Measurements from ENCODE around the gene UBA3.

UBA3 gene

DNA sequence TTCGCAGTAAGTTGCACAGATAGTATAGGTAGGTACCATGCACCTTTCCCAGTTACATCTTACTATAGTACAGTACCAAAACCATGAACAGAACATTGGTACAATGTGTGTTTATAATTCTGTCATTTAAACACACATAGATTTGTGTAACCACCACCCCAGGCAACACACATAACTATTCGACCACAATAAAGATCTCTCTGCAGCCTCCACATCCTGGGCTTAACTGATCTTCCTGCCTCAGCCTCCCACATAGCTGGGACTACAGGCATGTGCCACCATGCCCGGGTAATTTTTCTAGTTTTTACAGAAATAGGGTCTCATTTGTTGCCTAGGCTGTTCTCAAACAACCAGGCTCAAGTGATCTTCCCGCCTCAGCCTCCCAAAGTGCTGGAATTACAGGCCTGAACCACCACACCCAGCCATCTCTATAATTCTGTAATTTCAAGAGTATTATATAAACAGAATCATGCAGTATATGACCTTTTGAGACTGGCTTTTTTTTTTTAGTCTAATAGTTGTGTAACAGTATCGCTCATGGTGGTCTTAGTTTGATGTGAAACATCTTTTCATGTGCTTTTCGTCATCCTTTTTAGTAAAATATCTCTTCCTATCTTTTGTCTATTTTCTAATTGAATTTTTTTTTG is 14.7 kb downstream of the UBA3 start:
- DNase-seq, result no peak

DNA sequence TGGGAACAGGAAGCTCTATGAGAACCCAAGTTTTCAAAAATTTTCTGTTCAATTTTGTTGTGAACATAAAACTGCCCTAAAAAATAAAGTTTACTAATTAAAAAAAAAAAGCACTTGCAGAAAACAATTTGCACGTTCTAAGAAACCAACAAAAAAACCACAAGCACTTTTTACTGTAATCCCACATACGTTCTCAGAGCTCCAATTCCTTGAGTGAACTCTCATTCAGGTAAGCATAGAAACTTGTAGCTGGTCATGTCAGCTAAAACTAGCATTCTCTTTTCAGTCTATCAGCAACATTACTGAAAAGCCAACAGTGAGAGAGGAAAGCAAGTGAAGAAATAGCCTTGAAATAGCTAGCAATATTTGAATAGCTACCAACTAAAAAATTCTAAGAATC is 16.5 kb downstream of the UBA3 start:
- DNase-seq, result no peak

DNA sequence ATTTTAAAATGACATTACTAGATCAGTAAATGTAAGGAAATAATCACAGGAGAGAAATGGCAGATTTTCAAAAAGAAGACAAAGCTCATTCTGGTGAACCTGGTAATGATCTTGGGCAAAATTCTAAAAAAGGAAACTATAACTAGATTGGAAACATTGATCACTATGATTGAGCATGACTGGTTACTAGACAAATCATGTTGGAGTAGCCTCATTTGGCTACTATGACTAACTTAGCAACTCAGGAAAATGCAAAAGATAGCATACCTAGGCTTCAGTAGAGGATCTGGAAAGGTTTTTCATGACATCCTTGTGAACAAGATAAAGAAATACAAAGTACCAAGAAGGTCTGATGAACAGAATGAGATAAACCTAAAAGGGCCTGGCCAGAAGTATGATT is 20.5 kb downstream of the UBA3 start:
- no peak for DNase-seq

DNA sequence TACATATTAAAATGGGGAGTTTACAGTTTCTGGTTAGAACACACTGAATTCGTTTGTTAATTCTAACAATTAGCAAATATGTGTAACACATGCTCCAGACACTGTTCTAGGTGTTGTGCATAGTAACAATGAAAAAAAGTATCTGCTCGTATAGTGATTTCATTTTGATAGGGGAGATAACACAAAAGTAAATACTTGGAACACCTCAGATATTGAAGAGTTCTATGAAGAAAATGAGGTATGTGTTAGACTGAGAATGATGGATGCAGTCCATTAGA is 21.3 kb downstream of the UBA3 start:
- no peak for DNase-seq

DNA sequence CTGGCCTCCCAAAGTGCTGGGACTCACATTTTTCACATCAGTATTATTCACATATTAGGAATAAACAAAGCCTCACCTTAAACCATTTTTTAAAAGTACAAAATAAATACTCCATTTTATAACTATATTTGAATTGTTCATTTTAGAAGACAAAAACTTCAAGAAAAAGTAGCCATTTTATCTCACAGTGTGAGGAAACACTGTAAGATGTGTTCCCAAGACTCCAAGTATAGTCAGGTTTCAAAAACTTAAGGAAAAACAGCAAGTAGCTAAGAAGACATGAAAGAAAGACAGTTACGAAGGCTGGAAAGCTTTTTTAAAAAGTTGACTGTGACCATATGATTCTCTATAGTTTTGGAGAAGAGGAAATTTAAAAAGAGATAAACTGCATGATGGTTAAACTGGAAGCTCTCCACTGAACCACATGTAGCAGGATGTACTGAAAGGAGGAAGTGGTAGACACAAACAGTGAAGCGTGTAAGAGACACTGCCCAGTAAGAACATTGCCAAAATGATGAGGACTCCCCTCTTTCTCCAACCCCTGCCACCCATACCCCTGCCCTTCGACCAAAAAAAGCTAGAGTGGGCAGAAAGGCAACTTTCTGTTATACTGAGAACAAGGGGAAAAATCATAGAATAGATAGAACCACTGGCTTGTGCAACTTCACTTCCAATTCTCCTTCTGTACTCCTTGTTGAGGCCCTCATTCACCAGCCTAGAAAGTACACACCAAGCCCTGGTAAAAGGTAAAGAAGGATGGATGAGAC is 21.8 kb downstream of the UBA3 start:
- no peak for DNase-seq

DNA sequence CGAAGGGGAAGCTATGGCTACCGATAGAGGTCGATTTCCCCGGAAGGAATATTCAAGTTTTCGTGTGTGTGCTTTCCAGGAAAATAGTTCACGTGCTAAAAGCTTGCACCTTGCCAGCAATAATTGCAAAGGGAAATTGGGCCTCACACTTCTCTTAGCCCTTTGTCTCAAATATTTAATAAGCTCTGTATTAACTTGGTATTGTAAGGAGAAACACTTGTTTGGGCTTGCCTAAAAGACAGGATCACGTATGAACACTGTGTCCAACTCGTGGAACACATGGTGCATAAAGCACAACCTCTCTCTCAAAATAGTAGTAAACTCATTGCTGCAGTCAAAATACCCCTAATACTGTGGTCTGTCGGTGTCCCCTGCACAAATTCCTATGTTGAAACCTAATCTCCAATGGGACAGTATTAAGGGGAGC is 27.7 kb downstream of the UBA3 start:
- no peak for DNase-seq

DNA sequence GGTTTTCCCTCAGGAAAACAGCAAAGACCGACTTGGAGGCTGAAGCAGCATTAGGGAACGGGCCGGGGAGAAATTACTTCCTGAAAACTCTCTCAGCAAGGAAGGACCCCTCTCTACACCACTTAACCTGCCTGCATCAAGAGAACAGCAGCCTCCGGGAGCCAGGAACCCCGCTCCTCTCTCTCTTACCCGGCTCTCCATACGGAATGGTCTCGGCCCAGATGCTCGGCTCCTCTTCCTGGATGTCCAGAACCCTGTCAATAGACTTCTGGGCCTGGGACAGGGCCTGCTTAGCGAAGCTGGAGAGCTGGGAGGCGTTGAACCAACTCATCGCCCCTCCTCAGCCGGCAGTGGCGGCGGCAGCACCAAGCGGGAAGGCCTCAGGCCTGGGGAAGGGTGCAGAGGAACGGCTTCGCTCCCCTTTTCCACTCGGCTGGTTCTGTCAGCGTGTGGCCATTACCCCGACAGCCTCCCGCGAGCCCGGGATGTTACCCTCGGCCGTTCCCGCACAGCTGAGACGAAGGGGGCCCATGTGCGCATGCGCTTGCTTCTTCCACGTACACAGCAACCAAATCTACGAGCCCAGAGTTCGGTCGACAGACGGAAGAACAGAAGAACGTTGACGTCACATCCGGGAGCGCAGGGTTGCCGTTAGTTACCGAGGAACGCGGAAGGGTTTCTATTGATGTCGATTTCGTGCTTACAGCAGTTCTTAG is 28.3 kb downstream of the UBA3 start, which contains the start of gene TMF1:
TMF1 (minus strand) TSS at position 578 of the 716 bp plus-strand sequence; CDS start at position 331, 247 bp downstream.
- DNase-seq, result no peak

DNA sequence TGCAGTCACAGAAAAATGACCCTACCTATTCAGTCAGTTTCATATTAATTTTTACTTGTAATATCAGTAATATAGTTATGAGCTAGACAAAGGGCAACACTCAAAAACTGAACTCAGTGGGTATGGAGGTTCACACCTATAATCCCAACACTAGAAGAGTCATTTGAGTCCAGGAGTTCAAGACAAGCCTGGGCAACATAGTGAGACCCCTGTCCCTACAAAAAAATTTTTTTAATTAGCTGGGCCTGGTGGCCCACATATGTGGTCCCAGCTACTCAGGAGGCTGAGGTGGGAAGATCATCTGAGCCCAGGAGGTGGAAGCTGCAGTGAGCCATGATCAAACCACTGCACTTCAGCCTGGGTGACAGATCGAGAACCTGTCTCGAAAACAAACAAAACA is 31.2 kb downstream of the UBA3 start:
- DNase-seq, result no peak

DNA sequence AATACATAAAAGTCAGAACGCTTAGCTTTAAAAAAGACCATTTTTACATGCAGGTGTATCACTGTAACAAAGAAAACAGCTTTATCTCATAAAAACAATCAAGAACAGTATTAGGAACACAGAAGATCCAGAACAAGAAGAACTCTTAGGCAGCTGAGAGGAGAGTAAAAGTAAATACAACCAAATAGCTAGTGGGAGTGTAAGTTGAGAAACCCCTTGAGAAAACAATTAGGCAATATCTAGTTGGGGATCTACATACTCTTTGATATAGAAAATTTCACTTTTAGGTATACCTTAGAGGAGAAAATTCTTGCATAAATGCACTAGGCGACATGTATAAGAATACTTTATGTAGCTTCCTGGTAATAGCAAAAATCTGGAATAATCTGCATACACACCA is 35.6 kb downstream of the UBA3 start:
- no peak for DNase-seq

DNA sequence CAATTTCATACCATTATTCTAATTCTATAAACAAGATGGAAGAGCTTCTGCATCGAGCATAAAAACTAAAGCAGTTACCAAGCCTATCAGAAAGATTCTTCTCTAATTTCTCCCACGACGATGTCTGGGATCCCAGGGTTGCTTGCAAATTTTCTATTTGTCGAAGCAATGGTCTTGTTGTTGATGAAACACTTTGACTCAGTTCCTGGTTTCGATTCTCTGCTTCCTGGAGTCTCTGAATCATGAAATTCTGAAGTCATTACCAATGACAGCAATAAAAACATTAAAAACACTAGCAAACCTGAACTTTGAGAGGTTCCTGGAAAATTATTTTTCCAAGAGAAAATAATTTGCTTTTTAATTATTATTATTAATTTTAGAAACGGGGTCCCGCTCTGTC is 46.7 kb downstream of the UBA3 start:
- DNase-seq, result no peak

DNA sequence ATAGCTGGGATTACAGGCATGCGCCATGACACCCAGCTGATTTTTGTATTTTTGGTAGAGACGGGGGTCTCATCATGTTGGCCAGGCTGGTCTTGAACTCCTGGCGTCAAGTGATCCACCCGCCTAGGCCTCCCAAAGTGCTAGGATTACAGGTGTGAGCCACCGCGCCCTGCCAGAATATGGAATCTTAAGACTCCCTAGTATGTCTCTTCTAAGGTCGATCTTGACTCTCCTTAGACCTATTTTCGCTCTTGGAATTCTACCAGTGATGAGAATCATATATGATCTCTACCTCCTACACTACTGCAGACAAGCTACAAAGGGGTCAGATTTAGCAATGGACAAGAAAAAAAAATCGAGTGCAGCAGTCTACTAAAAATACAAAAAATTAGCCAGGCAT is 47.4 kb downstream of the UBA3 start:
- DNase-seq, result no peak

DNA sequence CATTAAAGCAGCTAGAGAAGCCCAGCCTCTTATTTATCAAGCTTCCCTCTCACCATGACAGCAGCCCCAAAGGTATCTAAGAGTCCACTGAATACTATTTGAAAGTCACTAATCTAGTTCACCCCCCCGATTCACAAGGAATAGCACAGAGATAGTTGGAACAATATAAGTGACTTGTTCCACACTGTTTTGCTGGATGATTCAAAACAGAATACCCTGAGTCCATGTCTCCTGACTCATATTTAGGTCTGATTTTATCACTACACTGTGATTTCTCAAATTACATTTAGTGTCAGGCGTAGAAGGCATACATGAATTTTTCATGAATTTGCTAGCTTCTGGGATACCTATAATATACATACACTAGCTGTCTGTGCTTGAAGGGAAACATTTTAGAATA is 48.0 kb downstream of the UBA3 start:
- DNase-seq, result no peak

DNA sequence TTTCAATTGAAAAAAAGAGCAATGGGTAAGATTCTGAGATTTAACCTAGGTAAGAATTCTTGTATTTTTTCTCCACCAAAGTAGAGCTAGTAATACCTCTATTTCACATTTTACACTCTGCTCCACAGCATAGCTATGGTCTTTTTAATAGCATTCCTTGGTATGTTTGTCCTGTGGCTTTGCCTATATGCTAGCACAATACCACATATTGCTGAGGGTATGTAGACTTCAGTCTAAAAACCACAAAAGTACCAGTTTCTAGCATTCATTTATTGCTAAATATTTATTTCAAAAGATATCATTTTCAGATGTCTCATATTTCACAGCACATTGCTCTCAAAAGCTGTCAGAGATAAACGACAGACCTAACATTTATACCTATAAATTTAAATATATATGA is 48.5 kb downstream of the UBA3 start:
- DNase-seq, result no peak

DNA sequence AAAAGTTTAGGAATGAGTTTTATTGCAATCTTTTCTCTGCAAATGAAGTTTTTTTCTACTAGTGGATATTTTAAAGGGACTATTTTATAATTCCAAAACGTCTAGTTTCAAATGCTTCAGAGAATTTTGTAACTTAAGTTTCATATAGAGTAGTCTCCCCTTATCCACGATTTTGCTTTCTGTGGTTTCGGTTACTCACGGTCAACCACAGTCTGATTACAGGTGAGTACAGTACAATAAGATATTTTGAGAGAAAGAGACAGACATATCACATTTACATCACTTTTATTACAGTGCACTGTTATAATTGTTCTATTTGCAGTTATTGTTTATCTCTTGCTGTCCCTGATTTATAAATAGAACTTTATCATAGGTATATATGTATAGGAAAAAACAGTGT is 59.3 kb downstream of the UBA3 start:
- no peak for DNase-seq

DNA sequence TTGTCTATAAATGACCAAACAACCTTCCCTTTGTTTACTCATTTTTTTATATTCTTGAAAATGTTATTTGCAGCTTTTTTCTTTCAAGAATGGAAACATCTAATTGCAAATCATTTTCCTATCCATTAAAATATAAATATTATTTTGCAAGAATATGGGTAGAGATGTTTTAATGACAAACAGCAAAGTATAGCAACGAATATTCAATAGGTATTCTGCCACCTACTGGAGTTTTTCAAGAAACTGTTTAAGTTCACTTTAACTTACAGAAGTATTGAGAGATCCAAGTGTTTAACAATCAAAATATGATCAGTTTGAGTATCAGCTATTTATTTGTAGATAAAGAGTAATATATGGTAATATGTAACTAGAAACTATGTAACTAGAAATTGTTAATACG is 59.7 kb downstream of the UBA3 start:
- DNase-seq, result no peak

DNA sequence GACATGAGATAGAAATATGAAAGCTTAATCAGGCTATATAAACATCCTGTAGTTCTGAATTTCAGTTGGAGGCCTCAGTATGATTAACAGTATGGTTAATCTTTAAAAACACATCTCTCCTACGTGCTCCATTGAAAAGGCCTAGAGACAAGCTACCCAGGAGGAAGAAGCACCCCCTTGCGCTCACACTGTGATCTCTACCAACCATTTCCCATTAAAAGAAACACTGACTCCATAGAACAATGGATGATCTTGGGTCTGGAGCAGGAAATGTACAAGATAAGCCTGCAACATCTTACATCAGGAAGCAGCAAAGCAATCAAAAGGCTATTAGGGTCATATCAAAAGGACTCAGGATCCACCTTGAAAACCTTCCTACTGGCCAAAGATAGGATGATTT is 63.3 kb downstream of the UBA3 start:
- DNase-seq, result no peak

DNA sequence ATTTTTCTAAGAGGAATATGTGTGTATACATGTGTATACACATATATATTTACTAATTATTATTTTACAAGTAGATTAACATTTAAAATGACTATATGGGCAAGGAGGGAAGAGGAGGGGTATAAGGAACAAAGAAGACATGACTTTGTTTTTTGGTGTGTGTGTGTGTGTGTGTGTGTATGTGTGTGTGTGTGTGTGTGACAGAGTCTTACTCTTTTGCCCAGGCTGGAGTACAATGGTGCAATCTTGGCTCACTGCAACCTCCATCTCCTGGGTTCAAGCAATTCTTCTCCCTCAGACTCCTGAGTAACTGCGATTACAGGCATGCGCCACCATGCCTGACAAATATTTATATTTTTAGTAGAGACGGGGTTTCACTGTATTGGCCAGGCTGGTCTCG is 64.1 kb downstream of the UBA3 start:
- no peak for DNase-seq

DNA sequence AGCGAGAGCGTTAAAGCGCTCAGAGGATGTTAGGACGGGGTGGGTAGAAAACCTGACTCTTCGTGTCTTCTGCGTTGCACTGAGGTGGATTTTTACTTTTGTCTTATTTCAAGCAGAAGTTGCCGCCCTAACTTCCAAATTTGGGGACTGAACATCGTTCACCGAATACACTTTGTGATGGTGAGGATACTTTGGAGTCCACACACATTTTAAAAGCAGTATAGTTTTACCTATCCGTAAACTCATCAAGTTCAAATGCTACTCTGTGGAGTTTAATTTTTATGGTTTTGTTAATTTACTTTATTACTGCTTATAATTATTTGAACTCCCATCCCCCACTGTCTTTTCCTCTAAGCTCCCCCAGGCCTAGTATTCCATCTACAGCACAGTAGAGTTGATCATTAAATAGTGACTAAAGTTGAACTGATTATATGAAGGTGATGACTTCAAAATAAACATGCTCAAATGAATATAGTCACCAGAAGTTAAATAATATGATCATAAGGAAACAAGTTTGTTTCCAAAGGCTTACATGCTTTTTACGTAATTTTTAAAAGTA is 66.1 kb downstream of the UBA3 start:
- no peak for DNase-seq

DNA sequence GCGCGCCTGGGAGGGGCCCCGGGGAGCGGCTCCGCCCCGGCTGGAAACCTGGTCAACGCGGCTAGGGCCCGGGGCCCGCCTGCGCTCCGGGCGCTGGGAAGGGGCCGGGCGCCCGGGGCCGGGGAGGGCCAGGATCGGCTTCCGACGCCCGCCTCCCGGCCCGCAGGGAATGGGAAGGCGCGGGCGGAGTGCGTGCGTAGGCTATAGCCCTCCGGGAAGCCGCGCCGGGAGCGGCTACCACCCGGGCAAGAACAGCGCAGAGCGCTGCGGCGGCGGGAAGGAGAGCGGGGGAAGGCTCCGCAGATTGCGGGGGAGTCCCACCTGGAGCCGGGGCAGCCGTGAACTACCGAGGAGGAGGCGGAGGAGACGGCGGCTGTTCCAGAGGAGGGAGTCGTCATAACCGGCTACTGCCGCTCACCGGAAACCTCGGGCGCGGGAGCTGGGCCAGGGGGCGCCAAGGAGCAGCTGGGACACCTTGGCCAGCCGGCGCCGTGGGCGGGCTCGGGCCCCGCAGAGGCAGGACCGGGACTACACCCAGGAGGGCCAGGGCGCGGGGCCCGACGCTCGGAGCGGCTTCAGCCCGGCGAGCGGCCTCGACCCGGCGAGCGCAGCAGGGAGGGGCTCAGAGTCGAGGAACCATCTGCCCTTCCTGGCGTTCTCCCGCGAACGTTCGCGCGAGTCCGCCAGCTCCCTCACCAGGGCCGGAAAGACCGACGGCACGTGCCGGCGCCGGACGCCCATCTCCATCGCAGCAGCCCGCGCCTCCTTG is 66.7 kb downstream of the UBA3 start, which contains the start of gene EOGT:
EOGT (minus strand) TSS at position 432 of the 769 bp plus-strand sequence. CDS start 3,838 bp downstream, outside the sequence.
- DNase-seq, result peak; percentile 24

DNA sequence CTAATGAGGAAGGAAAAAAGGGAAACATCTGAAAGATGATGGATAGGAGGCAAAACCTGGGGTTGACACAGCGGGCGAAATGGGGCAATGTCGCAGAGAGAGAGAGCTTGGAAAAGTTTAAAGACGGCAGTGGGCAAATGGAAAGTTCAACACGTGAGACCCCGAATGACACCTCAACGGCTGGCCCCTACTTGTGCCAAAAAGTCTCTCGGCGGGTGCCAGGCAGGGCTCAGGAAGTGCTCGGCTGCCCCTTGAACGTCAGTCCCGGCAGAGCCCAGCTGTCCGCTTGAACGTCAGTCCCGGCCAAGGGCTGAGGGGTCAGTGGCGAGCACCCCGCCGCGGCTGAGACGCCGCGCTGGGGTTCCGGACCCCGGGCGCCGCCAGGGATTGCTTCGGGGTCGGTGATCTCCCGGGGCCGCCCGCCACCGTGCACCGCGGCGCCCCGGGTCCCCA is 67.3 kb downstream of the UBA3 start:
- no peak for DNase-seq

DNA sequence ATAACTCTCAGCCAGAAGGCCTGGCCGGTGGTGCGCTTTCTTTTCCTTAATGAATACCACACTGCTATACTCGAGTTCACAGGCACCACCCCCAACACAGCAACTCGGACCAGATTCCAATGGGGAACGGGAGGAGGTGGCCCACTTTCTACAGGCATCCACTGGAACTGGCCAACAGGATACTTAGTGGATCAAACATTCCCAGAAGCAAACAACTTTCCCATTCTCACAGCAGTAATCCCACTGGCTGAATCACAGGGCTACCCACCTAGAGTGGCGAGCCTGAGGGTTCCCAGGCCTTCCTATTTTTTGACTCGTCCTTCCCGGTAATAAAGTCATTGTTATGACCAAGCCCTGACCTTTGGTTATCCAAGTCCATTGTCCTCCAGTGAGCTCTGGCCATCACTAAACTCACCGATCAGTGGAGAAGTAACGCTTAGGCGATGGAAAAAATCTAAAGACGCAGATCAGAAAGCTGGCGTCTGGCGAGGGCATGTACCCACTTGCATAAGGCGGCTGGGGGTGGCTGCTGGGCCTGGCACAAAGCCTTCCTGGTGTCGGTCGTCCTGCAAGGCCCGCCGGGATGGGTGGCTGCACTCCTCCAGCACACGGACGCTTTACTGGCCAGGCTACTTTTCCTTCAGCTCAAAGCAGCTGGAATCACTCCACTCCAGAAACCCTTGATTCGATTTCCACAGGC is 67.9 kb downstream of the UBA3 start:
- DNase-seq, result no peak

DNA sequence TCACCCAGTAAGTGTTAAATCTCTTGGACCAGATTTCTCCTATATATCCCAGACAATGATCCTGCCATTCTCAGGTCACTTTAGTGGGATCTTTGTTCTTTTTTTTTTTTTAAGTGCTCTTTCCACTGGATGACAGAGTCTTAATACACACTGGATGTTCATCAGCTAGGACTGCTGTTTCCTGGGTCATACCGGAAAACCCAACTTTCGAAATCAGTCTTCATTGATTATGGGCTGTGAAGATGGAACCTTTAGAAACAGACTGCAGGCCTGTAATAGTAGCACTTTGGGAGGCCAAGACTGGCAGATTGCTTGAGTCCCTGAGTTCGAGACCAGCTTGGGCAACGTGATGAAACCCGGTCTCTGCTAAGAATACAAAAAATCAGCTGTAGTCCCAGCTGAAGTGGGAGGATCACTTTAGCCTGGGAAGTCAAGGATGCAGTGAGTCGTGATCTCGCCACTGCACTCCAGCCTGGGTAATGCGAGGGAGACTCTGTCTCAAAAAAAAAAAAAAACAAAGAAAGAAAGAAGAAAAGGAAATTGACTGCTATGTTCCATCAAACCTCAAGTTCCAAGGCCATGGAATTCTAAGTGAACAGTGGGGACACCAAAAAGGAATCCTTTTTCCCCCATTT is 69.0 kb downstream of the UBA3 start:
- DNase-seq, result no peak

Measured in NCI-H1048 (cell line).